ENCODE measurements around the gene CD6.

Gene CD6

DNA sequence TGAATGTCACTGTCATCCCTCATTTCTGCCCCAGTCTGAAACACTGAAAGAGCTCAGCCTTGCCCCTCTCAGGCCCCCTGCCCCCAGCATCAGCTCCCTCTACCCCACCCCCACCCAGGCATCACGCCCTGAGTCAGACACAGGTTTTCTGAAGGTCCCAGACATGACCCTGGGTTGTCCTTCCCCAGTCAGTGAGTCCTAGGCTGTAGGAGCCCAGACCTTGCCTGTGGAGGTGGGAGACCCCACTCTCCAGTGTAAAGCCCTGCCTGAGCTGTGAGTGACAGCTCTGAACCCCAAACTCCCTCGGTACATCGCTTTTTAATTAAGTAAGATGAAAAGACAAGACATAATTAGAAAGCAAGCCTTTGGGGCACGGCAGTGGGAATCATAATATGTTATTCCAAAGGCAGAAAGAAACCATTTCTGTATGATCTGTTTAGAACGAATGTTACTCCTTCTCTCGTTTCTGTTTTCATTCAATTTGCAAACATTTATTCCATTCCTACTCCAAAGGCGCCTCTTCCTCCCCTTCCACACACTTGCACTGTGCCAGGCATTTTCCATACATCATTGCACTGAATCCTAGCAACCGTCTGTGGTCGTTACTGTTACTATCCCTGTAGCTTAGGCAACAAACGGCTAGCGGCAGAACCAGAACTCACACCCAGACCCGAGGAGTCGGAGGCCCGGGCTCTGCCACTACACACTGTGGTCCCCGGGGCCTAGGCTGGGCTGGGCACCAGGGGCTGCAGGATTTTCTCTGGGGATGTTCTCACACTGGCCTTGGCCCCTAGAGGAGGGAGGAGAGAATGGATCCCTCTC, 63.4 kb downstream of the CD6 start:
- no peak for DNase-seq

DNA sequence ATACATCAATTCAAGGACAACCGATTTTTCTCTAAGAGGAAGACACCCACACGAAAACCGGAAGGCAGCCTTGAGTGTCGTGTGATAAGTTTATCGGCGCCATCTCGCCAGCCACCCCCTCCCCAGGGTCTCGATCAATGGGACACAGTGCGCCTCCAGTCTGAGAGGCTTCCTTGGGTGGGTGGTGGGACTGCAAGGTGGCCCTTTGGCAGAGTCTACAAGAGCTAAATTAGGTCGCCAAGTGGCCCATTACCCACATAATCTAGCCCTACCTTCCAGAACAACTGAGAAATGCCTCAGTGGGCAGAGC, 64.0 kb downstream of the CD6 start:
- no peak for DNase-seq

DNA sequence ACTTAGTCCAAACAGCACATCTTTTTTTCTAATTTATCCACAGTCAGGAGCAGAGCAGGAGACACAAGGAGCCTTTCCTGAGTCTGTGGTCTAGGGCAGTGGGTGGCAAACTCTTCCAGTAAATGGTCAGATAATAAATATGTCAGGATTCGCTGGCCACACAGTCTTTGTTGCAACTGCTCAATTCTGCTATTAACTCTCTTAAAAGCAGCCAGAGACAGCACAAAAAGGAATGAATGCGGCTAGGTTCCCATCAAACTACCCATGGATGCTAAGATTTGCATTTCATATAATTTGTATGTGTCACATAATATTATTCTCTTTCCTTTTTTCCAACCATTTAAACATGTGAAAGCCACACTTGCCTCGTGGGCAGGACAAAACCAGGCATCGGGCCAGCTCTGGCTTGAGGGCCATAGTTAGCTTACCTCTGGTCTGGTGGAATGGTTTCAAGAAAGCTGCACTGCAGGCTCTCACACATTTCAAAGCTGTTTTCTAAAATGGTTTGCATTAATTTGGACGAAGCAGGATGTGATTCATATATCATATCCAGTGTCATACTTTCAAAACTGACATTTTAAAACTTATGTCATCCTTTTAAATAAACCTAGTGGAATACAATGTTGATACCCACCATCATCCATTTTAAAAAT, 66.1 kb downstream of the CD6 start:
- no peak for DNase-seq

DNA sequence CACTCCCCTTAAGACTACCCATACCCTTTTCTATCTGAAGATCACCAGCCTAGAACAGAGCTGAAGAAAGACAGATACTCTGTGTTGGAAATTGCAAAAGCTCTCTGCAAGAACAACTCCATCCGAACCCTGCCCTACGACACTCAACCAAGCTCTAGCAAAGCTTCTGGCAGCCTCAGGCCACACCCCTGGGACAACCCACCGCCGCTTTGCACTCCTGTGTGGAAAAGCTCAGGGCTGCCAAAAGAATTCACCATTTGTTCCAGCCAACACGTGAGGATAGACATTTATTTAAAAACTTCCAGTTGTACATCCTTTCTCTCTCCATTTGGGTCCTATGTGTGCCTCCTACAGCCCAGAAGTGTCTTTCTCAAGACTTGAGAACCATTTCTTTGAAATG, 68.4 kb downstream of the CD6 start:
- no peak for DNase-seq

DNA sequence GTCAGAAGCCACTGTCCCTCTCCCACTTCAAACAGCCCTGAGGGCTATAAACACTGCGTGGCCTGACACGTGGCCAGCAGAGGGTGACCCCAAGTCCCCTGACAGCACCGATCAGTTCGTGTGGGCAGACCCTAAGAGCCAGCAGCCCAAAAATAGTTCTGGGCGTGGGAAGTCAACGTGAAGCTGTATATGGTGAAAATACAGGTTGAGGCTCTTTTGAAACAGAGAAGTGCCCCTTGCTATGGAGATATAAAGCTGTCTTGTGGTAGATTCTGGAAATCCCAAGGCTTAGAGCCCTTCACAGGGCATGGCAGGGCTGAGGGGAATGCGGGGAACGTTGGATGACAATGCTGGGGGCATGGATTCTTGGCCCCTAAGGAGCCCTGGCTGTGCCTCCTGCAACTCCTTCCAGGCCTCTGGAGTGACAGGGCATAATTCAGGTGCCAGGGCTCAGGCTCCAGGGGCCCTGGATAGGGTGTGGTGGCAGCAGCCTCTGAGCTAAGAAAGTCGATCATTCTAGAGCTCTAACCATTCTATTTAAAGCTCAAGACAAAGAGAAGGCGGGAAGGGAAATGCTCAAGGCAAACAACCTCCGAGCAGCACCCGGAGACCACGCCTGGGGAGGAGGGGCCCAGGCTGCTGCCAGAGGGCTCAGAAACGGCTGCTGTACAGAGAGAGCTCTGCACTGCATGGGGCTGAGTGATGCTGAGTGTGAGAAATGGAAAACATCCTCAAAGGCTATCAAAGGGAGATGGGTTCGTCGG, 70.5 kb downstream of the CD6 start:
- DNase-seq = peak; percentile 27

DNA sequence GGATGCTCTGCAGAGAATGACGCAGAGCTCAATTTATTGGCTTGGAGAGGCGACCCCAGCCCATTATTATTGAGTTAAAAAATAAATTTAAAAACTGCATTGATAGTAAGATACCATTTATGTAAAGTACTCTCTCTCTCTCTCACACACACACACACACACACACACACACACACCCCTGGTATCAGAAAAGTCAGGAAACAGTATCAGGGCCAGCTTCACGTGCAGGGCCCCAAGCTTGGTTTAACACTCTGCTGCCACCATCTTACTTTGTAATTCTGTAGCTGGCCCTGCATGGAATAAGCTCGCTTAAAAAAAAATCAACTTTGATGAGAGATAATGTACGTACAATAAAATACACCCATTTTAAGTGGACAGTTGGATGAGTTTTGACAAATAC, 71.1 kb downstream of the CD6 start:
- no peak for DNase-seq

DNA sequence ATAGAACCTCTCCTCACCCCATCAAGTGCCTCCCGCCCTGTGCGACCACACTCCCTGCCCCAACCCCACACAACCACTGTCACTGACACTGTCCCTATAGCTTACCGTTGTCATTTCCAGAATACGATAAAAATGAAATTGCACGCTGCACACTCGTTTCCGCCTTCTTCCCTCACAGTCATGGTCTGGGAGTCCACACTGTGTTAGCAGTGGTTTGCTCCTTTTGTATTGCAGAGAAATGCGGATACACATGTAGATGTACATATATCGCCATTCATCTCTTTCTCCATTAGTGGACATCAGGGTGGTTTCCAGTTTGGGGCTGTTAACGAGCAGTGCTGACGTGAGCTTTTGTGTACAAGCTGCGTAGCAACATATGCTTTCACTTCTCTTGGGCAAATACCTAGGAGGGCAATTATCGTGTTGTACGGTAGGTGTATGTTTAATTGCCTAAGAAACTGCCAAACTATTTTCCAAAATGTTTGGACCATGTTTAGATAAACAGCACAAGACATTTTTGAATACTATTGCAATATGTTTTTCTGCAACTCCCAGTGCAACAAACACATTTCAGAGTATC, 71.6 kb downstream of the CD6 start:
- DNase-seq = no peak

DNA sequence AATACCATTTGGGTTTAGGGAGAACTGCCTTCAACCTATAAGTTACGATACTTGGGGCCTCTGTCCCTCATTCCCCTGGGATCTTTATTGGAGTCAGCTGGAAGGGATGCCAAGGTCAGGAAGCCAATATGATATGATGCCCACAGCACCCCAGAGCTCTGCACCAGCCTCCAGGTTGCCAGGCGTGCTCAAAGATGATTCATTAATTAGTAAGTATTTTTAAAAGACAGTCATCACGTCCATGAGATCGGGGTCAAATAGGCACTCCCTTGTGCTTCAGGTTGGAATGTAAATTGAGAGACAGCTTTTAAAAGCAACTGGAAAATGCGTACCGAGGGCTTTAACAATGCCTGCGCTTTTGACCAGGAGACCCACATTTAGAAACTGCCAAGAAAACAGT, 73.8 kb downstream of the CD6 start:
- no peak for DNase-seq

DNA sequence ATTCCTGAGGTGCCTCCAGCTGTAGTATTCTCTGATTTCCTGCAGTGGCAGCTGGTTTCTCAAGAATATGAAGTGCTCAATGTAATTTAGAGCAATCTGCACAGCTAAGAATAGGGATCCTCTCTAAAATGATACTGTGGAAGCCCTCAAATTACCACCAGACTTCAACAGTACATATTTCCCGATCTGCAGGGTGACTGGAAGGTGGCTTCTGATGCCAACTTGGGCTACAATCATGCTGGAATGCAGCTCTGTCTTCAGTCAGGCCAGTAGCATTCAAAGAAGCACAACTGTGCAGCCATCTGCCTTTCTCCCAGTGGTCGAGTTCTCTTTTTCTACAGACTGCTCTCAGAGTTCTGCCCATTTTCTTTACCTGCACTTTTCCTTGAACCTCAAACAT, 75.4 kb downstream of the CD6 start:
- no peak for DNase-seq

DNA sequence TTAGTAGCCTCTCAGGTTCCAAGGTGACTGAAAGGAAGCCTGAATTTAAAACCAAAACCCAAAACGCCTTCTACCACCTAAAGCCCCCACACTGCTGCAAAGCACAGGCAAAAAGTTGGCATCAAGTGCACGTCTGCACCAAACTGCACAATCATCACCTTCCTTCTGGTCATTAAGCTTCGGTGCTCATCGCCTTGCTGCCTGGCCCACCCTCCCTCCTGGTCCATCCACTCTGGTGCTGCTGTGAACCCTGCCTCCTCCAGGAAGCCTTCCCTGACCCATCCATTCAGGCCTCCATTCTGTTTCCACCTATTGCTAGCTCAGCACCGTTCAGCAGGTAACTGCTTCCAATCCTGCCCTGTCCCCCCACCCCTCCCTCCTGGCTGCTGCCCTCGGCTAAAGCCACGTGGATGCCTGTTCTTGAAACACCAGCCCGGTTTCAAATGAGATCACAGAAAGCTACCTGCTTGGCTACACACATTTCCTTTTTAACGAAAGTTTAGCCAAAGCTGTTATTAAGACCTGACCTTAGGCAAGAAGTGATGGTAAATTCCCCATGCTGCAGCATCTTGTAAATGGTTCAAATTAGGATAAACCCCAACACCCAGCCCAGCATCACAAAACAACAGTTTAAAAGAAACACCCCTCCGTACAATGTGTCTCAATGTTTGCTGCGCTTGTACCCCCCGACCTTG, 77.0 kb downstream of the CD6 start:
- DNase-seq = no peak

DNA sequence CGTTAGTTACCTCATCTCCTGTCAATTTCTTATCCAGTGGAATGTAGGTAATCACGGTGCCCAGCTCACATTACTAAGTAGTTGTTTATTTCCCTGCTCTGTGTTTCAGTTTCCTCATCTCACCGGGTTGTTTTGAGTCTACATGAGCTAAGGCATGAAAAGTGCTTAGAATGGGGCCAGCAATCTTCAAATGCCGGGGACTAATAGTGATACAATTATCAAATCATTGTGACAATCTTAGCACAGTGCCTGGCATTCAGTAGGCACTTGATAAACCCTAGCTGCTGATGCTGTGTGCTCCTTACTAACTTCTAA, 77.5 kb downstream of the CD6 start:
- no peak for DNase-seq

DNA sequence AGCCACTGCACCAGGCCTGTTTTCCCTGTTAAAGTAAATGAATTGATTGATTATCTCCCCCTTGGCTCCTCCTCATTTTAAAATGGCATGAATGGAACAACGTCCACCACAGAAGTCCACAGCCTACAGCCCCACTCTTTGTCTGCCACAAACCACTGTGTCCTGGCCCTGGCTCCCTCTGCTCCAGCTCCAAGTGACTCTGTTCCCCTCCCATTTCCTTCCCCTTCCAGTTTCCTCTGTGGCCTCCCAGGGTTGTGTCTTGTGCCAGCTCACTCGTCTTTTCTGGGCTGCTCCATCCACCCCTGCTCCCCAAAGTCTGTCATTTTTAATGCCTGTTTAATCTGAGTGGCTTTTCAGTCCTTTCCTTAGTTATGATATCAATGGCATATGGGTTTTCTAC, 78.4 kb downstream of the CD6 start:
- no peak for DNase-seq

DNA sequence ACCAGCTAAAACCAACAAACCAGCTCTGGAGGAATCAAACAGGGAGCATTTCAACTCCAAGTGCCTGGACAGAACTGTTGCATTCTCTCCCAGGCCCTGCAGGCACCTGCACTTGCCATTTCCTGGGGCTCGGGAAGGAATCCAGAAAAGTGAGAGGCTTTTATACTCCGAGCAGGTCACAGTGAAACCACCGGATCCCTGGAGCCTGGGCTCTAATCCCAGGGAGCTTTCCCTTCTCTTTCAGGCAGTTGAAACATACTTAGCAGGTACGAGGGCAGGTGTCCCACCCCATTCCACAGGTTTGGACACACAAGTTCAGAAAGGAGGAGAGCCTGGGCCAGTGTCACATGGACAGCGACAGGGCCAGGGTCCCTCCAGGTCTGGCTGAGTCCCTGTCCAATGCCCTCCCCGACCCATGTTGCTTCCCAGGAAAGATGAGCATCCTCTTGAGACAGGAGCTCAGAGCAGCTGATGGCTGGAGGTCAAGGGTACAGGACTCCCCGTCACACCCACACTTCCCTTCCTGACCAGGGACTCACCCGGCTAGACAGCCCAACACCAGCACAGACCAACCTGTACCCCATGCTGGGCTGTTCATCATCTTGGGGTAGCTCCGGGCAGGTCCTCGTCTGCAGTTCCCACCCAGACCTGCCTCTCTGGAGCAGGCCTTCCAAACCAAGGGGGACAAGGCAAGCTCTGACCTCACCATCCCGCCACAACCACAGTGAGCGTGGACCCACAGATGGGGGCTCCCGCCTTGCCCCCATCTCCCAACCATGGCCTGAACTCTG, 80.9 kb downstream of the CD6 start:
- DNase-seq = no peak

DNA sequence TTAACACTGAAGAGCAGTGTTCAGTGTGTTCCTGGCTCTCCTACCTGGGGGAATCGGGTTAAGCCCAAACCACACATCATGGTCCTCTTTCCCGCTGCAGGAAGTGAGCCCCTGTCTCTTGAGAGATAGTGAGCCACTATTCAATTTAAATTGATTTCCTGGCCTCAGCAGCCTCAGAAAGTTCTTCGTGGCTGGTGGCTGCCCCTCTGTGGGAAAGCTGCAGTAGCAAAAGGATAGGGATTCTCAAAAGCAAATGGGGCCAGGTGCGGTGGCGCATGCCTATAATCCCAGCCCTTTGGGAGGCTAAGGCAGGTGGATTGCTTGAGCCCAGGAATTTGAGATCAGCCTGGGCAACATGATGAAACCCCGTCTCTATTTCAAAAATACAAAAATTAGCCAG, 81.7 kb downstream of the CD6 start:
- no peak for DNase-seq

DNA sequence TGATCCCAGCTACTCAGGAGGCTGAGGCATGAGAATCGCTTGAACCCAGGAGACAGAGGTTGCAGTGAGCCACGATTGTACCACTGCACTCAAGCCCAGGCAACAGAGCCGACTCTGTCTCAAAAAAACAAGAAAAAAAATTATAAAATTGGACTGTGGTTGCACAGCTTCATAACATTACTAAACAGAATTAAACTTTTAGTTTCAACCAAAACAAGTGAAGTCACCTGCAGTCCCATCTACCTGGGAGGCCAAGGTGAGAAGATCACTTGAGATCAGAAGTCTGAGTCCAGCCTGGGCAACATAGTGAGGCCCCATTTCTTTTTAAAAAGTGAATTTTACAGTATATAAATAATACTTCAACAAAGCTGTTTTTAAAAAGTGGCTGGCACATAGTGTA, 83.0 kb downstream of the CD6 start:
- DNase-seq = no peak

DNA sequence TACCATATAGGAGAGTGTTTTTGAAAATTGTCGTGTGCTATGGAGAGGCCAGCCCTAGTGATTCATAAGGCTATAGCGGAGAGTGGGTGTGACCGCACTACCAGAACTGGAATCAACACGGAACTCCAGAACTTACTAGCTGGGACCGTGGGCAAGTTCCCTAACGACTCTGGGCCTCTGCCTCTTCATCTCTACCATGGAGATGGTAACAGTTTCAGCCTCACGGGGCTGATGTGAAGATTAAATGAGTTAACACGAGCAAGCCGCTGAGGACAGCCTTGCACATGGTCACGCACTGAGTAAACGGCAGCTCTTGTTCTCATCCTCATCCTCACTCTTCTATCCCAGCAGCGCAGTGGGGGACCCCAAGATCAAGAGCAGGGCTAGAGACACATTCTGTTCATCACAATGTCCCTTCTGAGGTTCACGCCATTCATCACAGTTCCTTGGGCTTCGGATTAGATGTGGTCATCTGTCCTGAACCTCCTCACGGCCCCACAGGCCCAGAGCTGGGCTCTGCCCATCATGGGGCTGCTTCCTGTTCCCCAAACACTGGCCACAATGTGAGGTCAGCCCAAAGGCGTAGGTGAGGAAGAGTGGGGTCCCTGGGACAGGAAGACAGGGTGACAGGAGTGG, 83.6 kb downstream of the CD6 start:
- DNase-seq = no peak

DNA sequence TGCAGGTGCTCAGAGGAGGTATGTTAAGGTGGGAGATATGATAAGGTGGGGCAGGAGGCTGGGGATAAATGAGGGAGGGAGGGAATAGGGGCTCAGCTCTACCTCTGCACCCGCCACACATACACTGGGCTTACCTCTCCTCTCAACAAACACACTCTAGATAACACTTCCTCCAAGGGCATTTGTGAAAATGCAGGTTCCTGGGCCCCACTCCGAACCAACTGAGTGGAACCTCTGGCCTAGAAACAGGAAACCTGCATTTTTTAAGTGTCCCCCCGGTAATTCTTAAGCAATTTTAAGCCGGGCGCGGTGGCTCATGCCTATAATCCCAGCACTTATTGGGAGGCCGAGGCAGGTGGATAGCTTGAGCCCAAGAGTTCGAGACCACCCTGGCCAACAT, 84.3 kb downstream of the CD6 start:
- DNase-seq = no peak

DNA sequence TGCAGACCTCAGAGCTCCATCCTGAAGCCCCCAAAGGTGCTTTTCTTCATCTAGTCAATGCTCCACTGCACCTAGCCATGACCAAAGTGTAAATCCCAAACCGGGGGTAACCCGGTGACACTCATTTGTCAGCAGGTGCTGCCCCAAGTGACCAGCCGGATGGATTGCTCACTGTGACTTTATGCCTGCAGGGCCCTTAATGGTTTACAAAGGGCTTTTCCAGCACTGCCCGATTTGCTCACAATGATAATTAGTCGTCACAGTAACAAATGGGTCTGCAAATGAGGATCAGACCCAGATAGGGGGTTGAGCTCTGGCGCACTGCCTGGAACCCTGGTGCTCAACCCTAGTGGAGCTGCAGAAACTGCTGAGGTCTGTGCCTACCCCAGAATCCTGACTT, 85.1 kb downstream of the CD6 start:
- DNase-seq = no peak

DNA sequence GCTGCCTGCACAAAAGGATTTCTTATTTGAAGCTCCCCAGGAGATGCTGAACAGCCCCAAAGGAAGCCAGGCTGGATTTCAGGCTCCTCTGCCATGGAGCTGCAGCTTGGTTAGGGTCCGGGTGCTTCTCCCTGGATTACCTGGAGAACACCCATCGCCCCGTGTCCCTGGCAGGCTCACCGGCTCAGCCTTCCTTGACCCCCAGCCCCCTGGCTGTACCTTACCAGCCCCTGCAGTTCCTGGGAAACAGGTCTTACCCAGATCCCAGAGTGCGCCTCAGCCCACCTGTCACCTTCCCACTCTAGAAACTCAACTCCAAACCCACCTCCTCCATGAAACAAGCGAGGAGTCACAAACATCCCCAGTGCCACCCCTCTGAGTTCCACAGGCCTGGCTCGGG, 85.5 kb downstream of the CD6 start:
- no peak for DNase-seq

DNA sequence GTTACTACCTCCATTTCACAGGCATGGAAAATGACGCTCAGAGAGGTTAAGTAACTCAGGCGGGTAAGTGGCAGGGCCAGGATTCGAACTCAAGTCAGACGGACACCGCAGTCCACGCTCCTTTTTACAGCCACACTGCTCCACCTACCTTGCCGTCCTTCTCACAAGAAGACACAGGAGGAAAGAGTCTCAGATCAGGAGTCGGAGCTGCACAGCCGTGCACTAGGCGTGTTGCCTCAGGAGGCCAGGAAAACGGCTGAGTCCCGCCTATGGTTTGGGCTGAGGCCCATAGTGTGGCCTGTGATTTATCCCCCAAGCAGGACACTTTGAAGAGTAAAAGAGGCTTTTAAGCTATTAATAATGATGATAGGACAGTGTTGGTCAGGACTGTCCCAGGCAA, 86.1 kb downstream of the CD6 start:
- no peak for DNase-seq

DNA sequence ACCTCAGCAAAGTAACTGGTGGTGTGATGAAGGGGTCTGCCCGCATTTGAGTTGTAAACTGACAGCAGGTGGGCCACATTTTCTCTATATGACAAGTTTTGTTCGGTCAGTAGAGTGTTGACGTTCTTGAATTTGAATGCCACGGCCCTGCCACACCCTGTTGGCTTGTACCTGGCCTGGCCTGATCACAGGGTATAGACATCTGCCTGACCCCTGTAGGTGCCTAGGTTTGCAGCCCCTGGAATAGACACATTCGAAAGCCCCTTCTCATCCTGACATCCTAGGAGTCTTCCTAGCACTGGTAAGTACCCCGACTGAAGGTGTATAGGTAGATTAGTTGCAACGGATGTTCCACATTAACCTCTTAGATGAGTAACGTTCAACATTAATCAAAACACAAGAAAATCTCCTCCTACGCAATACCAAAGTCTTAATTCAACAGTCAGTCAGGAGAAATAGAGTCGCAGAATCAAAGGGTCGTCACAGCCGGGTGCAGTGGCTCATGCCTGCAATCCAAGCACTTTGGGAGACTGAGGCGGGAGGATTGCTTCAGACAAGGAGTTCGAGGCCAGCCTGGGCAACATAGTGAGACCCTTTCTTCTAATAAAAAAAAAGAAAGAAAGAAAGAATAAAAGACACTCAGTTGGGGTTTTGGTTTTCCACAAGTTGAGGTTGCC, 87.2 kb downstream of the CD6 start:
- no peak for DNase-seq

All from NCI-H82 (cell line).